Activated CD8-positive, alpha-beta memory T cell treated with anti-CD3 and anti-CD28 coated beads, Interleukin-2, amount 50 U/mL, for 24 hours (primary cell): ENCODE data around the gene MRLN.
"Not testable (repeated sequence)": the region's sequence is repeated elsewhere in the genome, so short reads cannot be mapped to it uniquely, and the experiment has no call there.

ENCODE experiments used
- DNase-seq: peaks from one replicate; pipeline ENCODE4 v3.0.0-alpha.2; 2020; ENCODE audit errors: extremely low read depth

MRLN gene

GRCh38 chr10:59753267-59753666, at the start of gene MRLN:
Gene MRLN, minus strand, starts transcription at chr10:59753455.
- no peak for DNase-seq

DNA sequence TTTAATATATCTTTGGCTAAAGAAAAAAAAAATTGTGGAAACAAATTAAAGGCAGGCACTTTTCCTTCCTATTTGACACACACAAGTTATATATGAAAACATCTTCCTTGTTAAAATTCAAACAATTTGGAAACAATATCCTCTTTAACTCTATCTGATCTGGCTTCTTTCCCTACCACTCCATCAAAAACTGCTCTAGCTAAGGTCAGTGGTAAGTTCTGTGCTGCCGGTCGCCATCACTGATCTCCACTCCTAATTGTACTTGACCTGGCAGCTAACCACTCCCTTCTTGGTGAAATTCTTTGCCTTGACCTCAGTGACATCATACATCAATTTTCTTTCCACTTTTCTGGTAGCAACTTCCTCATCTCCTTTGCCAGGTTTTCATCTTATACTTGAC, 47.9 kb upstream of the MRLN start:
- no peak for DNase-seq

DNA sequence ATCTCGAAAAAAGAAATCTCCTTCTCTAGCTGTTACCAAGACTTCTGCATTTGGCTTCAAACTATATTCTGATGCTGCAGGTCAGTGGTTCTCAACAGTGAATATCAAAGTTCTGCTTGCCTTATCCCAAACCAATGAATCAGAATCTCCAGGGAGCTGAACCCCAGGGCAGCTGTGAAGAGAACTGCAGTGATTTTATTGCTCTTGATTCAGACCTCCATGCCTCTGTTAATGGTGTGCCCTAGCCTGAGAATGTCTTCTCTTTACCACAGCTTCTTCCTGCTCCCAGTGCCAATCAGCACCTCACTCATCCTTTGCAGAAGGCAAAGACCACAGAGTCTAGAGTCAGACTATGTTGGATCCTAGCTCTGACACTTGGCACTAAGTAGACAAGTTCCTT, 46.2 kb upstream of the MRLN start:
- DNase-seq: no peak

- no peak for DNase-seq
Observed at GRCh38 chr10:59793919-59794318, 40.7 kb upstream of the MRLN start.

DNA sequence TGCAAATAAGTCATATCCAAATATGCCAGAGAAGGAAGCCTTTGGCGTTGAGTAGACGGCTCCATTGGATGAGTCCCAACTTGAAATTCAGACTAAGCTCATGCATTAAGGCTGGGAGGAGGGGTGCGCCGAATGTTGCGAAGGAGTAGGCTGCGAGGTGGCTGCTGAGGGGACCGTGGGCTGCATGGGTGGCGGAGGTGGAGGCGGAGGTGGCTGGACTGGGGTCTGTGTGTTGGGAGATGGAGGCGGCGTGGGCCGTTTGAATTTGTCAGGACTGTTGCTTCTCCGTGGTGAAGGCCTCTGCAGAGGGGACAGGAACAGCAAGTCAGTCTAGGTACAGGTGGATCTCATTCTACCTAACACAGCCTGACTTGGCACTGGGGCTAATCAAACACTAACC, 39.6 kb upstream of the MRLN start:
- DNase-seq: no peak

DNA sequence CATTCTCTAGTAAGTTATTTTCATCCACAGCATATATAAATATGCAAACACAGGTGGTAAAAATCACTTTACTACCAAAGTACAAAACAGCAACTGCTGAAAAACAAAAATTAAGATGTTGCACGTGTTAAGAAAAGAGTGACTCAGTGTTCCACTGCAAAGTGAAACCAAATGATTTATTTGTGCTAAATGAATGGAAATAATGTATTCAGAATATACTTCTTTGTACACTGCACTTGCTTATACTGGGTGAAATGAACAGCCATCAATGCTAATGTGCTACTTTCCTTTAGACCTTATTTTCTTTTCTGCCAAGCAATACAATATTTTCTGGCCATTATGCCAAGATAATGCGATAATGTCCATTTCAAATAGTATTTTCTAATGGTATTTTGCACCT, 38.3 kb upstream of the MRLN start:
- no peak for DNase-seq

DNA sequence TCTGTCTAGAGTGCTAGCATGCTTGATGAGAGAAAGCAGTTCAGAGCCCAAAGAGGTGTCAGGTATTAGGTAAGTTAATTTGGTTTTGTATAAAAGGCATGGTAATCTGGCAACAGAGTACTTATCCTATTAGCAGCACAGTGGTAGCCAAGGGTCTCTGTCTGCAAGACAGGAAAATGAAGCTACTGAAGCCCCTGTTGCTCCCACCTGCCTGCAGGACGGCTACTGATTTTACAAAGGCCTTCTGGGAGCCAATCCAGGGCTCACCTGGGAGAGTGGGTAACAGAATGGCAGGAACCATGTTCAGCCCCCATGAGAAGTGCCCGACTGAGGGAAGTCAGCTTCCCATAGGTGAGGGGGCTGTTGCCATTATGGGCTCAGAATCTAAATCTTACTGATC, 36.8 kb upstream of the MRLN start:
- not testable (repeated sequence) for DNase-seq

DNA sequence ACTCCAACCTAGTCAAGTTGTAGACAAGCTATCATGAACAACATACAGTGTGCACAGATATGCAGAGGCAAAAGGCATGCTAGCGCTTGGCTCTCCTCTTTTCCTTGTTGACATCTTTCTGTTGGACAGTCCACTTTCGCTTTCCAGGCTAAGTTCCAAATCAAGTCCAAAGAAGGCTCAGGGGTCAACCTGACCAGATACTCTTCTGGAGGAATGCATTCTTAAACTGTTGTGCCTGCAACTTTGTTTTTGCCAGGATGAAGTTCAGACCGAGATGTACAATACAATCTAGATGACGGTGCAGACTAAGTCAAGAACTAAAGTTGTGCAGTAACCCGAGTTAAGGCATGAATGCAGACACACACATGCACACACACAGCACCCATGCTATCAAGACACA, 35.7 kb upstream of the MRLN start:
- not testable (repeated sequence) for DNase-seq

GRCh38 chr10:59787032-59787431, 33.8 kb upstream of the MRLN start:
- DNase-seq: not testable (repeated sequence)

DNA sequence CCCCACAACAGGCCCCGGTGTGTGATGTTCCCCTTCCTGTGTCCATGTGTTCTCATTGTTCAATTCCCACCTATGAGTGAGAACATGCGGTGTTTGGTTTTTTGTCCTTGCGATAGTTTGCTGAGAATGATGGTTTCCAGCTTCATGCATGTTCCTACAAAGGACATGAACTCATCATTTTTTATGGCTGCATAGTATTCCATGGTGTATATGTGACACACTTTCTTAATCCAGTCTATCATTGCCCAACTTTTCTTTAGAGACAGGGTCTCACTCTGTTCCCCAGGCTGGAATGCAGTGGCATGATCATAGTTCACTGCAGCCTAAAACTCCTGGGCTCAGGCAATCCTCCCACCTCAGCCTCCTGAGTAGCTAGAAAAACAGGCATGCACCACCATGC, 32.2 kb upstream of the MRLN start:
- DNase-seq: not testable (repeated sequence)

- DNase-seq: no peak
Observed at GRCh38 chr10:59781511-59781910, 28.3 kb upstream of the MRLN start.

DNA sequence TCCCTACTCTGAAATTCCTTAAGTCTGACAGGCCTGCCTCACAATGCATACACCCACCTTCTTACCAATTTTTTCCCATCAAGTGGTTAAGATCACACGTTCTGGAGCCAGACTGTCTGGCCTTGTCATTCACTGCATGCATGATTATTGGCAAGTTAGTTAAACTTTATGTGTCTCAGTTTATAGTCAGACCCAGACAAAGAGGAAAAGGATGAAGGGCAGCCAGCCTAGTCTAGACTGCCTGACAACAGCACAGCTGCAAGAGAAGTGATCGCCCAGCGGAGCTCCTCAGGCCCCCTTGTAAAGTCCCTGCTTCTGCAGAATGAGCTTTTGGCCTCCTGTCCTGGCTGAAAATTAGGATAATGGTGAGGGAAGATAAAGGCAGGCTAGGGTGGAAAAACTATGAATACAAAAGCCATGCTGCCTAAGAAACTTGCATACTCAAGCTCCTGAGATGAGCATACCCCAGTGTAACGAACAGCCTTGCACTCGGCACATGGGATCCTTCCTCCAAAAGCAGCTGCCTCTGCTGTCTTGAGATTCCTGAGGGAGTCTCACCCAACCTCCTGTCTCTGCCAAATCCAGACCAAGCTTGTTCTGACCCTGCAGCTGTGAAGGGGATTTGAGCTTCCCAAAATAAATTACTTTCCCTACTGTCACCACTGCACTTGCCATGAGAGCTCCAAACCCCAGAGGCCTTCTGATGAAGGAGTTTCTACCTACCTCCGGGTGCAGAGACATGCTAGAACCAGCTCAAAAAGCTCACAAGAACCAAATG, 26.7 kb upstream of the MRLN start:
- DNase-seq: no peak

GRCh38 chr10:59774451-59774850, 21.2 kb upstream of the MRLN start:
- DNase-seq: no peak

GRCh38 chr10:59773088-59773487, 19.8 kb upstream of the MRLN start:
- no peak for DNase-seq

DNA sequence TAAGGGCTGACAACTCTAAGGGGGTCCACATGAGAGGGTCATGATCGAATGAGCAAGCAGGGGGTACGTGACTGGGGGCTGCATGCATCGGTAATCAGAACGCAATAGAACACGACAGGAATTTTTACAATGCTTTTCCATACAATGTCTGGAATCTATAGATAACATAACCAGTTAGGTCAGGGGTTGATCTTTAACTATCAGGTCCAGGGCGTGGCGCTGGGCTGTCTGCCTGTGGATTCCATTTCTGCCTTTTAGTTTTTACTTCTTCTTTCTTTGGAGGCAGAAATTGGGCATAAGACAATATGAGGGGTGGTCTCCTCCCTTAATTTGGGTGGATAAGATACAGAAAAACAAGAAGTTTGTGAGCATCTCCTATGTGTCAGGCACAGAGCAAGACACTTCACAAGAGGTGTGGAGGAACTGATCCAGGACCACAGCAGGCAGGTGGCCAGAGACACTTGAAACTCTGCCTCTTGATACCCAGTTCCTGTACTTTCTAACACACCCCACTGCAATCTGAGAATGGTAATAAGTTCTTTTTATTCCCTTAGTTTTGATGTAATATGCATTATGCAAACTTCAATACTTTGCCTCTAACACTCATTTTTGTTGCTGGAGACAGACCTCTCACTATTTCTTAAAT, 18.0 kb upstream of the MRLN start:
- DNase-seq: no peak

DNA sequence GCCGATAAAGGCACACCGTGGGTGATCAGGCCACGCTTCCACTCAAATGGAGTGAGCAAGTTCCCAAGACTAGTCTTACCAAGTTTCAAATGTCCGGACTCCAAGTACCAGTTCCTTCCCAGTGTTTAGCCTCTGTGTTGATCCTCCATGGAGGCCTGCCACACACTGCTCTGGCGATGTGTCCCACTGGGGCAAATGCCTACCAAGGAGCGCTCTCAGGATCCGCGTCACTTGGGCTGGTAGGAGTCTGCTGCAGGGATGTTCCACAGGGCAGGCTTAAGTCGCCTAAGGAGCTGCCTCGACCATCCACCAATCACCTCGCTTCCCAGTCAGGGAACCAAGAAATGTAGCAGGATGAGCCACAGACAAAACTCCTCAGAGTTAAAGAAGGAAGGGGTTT, 17.4 kb upstream of the MRLN start:
- no peak for DNase-seq

- DNase-seq: no peak
Observed at GRCh38 chr10:59762505-59762904, 9.2 kb upstream of the MRLN start.

DNA sequence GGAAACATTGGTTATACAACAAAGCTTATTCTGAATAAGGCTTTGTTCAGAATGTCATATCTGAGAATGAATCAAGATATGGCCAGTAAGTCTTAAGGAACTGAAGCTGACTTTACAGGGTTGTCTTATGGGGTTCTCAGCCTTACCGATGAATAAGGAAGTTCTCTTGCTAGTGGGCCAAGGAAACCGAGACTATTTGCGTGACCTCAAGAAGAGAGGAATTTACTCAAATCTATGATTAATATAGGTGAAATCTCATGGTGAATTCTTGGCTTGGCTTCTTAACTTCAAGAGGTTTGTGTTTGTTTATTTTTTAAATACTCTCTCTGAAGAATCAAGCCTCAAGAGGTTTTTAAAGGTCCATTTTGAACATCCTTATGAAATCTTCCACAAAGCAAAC, 4.7 kb upstream of the MRLN start:
- no peak for DNase-seq

DNA sequence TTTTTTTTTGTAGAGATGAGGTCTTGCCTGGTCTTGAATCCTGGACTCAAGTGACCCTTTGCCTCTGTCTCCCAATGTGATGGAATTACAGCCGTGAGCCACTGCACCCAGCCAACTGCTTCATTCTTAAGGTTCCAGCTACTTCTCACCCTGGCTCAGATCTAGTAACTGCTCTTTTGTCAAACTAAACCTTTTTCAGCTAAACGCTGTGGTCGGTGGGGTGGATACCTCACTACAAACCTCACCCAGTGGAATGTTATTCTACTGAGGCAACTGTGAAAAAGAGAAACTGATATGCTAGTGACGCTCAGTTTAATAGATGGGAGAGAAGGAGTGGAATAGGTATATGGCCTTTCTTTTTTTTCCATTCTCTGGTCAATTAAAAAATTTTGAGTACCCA, 1.7 kb upstream of the MRLN start:
- no peak for DNase-seq

DNA sequence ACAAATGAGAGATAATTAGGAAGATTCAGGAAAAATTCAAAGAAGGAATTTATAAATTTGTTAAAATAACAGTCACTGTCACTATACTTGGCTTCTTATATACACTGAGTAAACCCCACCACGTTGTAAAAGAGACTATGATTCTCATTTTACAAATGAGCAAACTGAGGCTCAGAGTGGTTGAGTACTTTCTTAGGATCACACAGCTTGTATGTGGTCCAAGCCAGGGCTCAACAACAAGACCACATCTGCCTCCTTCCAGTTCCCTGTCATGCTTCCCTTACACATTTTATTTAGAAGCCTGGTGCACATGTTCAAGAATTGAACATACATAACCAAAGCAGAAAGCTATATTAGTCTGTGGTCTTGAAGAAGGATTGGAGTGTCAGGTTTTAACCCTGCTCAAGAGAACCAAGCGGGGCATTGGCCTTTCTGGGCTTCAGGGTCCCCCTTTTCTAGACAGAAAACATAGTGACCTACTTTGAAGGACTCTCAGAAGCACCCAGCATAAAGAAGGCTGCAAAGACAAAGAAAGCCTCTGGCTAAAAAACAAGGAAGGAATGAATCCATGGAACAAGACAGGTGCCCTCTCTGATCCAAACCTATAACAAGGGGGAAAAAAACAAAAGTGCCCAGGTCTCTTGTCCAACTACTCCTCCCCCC, 846 bp downstream of the MRLN start:
- DNase-seq: no peak

DNA sequence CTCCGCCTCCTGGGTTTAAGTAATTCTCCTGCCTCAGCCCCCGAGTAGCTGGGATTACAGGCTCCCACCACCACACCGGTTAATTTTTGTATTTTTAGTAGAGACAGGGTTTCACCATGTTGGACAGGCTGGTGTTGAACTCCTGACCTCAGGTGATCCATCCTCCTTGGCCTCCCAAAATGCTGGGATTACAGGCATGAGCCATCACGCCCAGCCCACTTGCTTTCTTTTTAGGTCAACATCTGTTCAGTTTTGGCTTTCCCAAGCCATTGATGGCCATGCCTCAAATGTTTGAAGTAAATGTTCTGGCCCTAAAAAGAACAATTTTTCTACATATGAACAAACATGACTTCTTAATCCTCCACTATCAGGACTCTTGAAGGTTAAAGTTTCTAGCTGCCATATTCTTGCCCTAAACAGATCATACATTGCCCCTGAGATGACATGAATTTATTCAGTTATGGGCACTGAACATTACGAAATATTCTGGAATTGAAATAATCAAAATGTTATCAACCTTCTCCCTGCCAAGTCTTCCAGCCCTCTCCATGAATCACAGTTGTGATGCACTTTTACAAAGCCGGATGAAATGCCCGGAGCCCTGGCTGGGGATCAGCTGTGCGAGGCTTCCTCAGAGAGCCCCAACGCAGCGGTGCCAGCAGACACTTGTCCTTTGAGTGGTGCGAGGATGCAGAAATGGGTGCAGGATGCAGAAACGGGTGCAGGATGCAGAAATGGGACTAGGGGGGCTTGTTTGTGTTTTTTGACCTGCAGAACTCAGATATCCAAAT, 2.9 kb downstream of the MRLN start:
- DNase-seq: no peak

GRCh38 chr10:59748834-59749233, 4.4 kb downstream of the MRLN start:
- DNase-seq: no peak
